22Rv1 (cell line): Measurements from ENCODE around the gene CNTFR.

Experiments used
- CTCF ChIP-seq: fragments of 450-650 bp; IDR thresholded peaks from 2 replicates; pipeline ENCODE4 v1.5.1; 2017; ENCODE audit warnings: mild to moderate bottlenecking
- ZFX ChIP-seq: fragments of 450-650 bp; IDR thresholded peaks from 2 replicates; pipeline ENCODE4 v1.6.1; 2017; ENCODE audit warnings: antibody characterized with exemption, borderline replicate concordance

GRCh38 chr9:34514816-34515215 is 74.7 kb downstream of the CNTFR start:
- TF ChIP-seq CTCF (no peak), ZFX (no peak)
